Prostate gland (tissue), 2 donors: ENCODE data around the gene CYB561A3. TPM values are rescaled to one million over a fixed set of nuclear protein-coding genes. Genes with fewer than 3 reads are reported as not detected.

Experiments
- DNase-seq: peaks from one replicate; pipeline ENCODE4 v3.0.0-alpha.2; 2019; ENCODE audit warnings: low spot score
- H3K27ac ChIP-seq, 2 donors: fragments of 200-600 bp; sonication (generic); 2 replicates each; pipeline ENCODE4 v1.5.1; 2017 to 2019
- H3K27me3 ChIP-seq: fragments of 200-600 bp; sonication (generic); replicated peaks from 2 replicates; pipeline ENCODE4 v1.5.1; 2019; ENCODE audit not compliant: insufficient read depth
- H3K36me3 ChIP-seq, 2 donors: fragments of 200-600 bp; sonication (generic); 1 replicate in 1 of 2; 2 replicates in 1 of 2; pipeline versions ENCODE4 v1.5.1 to v1.8.1; 2017 to 2019
- H3K4me1 ChIP-seq: fragments of 200-600 bp; sonication (generic); replicated peaks from 2 replicates; pipeline ENCODE4 v1.5.1; 2019
- H3K4me3 ChIP-seq, 2 donors: fragments of 200-600 bp; sonication (generic); 2 replicates each; pipeline ENCODE4 v1.5.1; 2017 to 2019
- H3K9me3 ChIP-seq: fragments of 200-600 bp; sonication (generic); 2 replicates; pipeline ENCODE4 v1.5.1; 2017
- CTCF ChIP-seq, 4 experiments: fragments of 200-600 bp in 2 of 4; fragments of 450-650 bp in 2 of 4; sonication (generic) in 2 of 4; IDR thresholded peaks; 1 replicate in 3 of 4; 2 replicates in 1 of 4; pipeline ENCODE4 v1.5.1; 2016 to 2019; ENCODE audit warnings: antibody characterized with exemption in 4 of 4, mild to moderate bottlenecking in 2 of 4, moderate library complexity in 2 of 4
- POLR2A ChIP-seq: fragments of 450-650 bp; IDR thresholded peaks from one replicate; pipeline ENCODE4 v1.6.1; 2016; ENCODE audit warnings: antibody characterized with exemption, mild to moderate bottlenecking
- POLR2AphosphoS5 ChIP-seq: sonication (generic); formaldehyde crosslinking; IDR thresholded peaks from one replicate; pipeline ENCODE4 v1.6.1; 2017; ENCODE audit warnings: antibody characterized with exemption
- WGBS: methylation state at CpG from one replicate; pipeline ENCODE4 v1.1.5; 2018; 5-methylcytosine and 5-hydroxymethylcytosine counted together
- intact Hi-C: fragments of 100-400 bp; cut with DNase I; formaldehyde crosslinking; loops from one replicate; pipeline ENCODE4 v1.14.2; 2022
- total RNA-seq, 2 donors: library from RNA; depleted of rRNA; stranded (reverse); fragments of >200 nt; gene quantifications; one replicate each; pipeline ENCODE4 v1.1.0, GENCODE V29; 2016

CYB561A3 gene
- total RNA-seq, 2 donors from 2014 or later, result 51.6 to 79.1 TPM

GRCh38 chr11:61332281-61332796 is 29.3 kb downstream of the CYB561A3 start:
- intact Hi-C loops, result loop anchor here (10.0 kb wide), 1 partner anchor 1778 kb away; no protein-coding TSS in a partner anchor
- under 1% methylated on average over 24 of the region's 24 CpGs for WGBS
- H3K9me3 ChIP-seq, result no peaks in the 10 kb centered on the region
- peaks cover 0 to 5% of the 10 kb centered on the region in 2 donors for H3K36me3 ChIP-seq
- H3K27me3 ChIP-seq, result no peaks in the 10 kb centered on the region
- no peaks in the 10 kb centered on the region for H3K4me1 ChIP-seq
- no peak for TF ChIP-seq POLR2A
- H3K4me3 ChIP-seq, result peak overlapping the region; percentile 93 to 95
- peak overlapping the region; percentile 82 to 84 for H3K27ac ChIP-seq
- DNase-seq, result no peak

DNA sequence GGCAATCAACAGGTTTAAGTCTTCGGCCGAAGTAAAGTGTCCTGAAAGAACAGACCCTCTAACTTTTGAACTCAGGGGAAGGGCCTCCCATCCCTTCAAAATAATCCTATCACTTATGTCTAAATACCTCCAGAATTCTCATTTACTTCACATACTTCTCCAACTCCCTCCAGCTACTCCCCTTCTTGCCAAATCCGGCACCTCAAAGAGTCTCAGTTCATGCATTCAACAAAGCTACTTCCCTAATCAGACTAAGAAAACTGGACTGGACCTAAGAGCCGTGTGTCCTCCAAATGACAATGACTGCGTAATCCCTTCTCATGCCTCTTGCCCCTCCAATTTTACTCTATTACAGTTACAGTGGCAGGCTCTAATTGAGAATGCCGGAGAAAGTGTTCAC is 30.0 kb downstream of the CYB561A3 start:
- intact Hi-C loops, result loop anchor here (10.0 kb wide), 1 partner anchor 1777 kb away; no protein-coding TSS in a partner anchor
- no peaks in the 10 kb centered on the region for H3K9me3 ChIP-seq
- peak overlapping the region; percentile 93 to 95 for H3K4me3 ChIP-seq
- DNase-seq, result no peak
- peak overlapping the region in 1 of 2 donors; percentile 84 for H3K27ac ChIP-seq
- WGBS, result 53% methylated on average over 6 of the region's 6 CpGs
- peaks cover 0 to 7% of the 10 kb centered on the region in 2 donors for H3K36me3 ChIP-seq
- TF ChIP-seq POLR2A (no peak), CTCF (IDR thresholded peaks at IDR 0.05) (no peak), POLR2AphosphoS5 (no peak)
- H3K27me3 ChIP-seq, result no peaks in the 10 kb centered on the region
- H3K4me1 ChIP-seq, result peaks cover under 1% of the 10 kb centered on the region

DNA sequence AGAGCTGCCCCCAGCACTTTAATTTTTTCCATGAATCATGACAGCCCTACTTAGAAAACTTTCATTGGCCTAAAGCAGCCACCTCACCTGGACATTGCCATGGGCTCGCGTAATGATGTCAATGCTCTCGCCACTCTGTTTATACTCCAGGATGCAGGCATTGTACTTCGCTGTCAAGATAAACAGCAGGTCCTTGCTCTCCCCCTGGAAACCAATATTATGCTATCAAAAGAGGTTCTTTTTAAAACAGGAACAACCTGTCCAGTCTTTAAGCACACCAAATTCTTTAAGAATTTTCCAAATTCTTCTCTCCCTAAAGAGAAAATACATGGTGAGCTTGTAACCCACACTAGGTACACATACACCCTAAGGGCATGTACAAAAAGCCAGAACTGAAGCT is 31.8 kb downstream of the CYB561A3 start:
- intact Hi-C loops, result loop anchor here (10.0 kb wide), 1 partner anchor 1775 kb away; no protein-coding TSS in a partner anchor
- no peak for DNase-seq
- Histone ChIP-seq H3K36me3 (peaks cover 0 to 8% of the 10 kb centered on the region in 2 donors), H3K27ac (no peak overlapping the region), H3K27me3 (no peaks in the 10 kb centered on the region), H3K4me1 (peaks cover 9% of the 10 kb centered on the region), H3K4me3 (no peak overlapping the region), H3K9me3 (no peaks in the 10 kb centered on the region)
- 77% methylated on average over 4 of the region's 4 CpGs for WGBS
- no peak for TF ChIP-seq POLR2AphosphoS5
- no peak for TF ChIP-seq CTCF (IDR thresholded peaks at IDR 0.05)
- TF ChIP-seq POLR2A, result no peak

DNA sequence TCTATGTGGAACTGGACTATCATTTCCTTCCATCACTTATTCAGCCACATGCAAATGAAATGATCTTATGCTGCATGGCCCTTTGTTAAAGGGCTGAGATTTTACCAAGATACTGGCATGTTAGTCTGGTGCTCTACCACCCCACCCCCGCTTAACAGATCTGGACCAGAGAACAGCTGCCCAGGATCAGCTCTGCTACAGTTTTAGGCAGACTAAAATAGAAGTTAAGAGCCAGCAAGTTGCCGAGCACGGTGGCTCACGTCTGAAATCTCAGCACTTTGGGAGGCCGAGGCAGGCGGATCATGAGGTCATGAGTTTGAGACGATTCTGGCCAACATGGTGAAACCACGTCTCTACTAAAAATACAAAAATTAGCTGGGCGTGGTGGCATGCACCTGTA is 33.3 kb downstream of the CYB561A3 start:
- Histone ChIP-seq H3K27ac (no peak overlapping the region), H3K4me3 (no peak overlapping the region), H3K9me3 (no peaks in the 10 kb centered on the region), H3K27me3 (no peaks in the 10 kb centered on the region), H3K36me3 (peaks cover 0 to 20% of the 10 kb centered on the region in 2 donors), H3K4me1 (peaks cover 9% of the 10 kb centered on the region)
- TF ChIP-seq CTCF (IDR thresholded peaks at IDR 0.05), result no peak
- no peak for TF ChIP-seq POLR2A
- TF ChIP-seq POLR2AphosphoS5, result no peak
- intact Hi-C loops, result no loop called here
- DNase-seq, result no peak
- WGBS, result 87% methylated on average over 9 of the region's 9 CpGs

- H3K27me3 ChIP-seq, result no peaks in the 10 kb centered on the region
- DNase-seq, result no peak
- no peak overlapping the region for H3K27ac ChIP-seq
- intact Hi-C loops, result no loop called here
- peaks cover 9% of the 10 kb centered on the region for H3K4me1 ChIP-seq
- H3K9me3 ChIP-seq, result no peaks in the 10 kb centered on the region
- peaks cover 1 to 27% of the 10 kb centered on the region in 2 donors for H3K36me3 ChIP-seq
- H3K4me3 ChIP-seq, result no peak overlapping the region
- TF ChIP-seq POLR2A, result no peak
- no peak for TF ChIP-seq CTCF (IDR thresholded peaks at IDR 0.05)
- TF ChIP-seq POLR2AphosphoS5, result no peak
Observed at GRCh38 chr11:61327669-61328071, 34.0 kb downstream of the CYB561A3 start.
